ENCODE results near the gene RAB31. TPM values are rescaled to one million over a fixed set of nuclear protein-coding genes. Genes with fewer than 3 reads are reported as not detected.

Gene RAB31
- total RNA-seq, 1 donor from 2014 or later: 44.2 TPM

GRCh38 chr18:9876212-9876866 is 168.2 kb downstream of the RAB31 start:
- no peaks in the 10 kb centered on the region for H3K36me3 ChIP-seq (ENCODE audit: control insufficient read depth, insufficient read depth, low read length)
- no peak for DNase-seq (ENCODE audit: low read depth)
- no peaks in the 10 kb centered on the region for H3K27me3 ChIP-seq (ENCODE audit: control insufficient read depth, insufficient read depth, low read length)
- no peak overlapping the region for H3K4me3 ChIP-seq (ENCODE audit: low read depth, low read length)
- no peak for TF ChIP-seq CTCF (IDR thresholded peaks at IDR 0.05; ENCODE audit: insufficient read depth, low read length, poor library complexity, severe bottlenecking)

- Histone ChIP-seq H3K36me3 (ENCODE audit: control insufficient read depth, insufficient read depth, low read length) (no peaks in the 10 kb centered on the region), H3K4me3 (ENCODE audit: low read depth, low read length) (no peak overlapping the region)
These were observed 169.0 kb downstream of the RAB31 start for GRCh38 chr18:9876867-9877654.

GRCh38 chr18:9877655-9878014 is 169.5 kb downstream of the RAB31 start:
- Histone ChIP-seq H3K36me3 (ENCODE audit: control insufficient read depth, insufficient read depth, low read length) (no peaks in the 10 kb centered on the region), H3K4me3 (ENCODE audit: low read depth, low read length) (no peak overlapping the region), H3K27me3 (ENCODE audit: control insufficient read depth, insufficient read depth, low read length) (no peaks in the 10 kb centered on the region)
- no peak for TF ChIP-seq CTCF (IDR thresholded peaks at IDR 0.05; ENCODE audit: insufficient read depth, low read length, poor library complexity, severe bottlenecking)
- no peak for DNase-seq (ENCODE audit: low read depth)

More at GRCh38 chr18:9876867-9877654, 169.0 kb downstream of the RAB31 start:
- no peak for DNase-seq (ENCODE audit: low read depth)
- H3K27me3 ChIP-seq (ENCODE audit: control insufficient read depth, insufficient read depth, low read length): no peaks in the 10 kb centered on the region
- no peak for TF ChIP-seq CTCF (IDR thresholded peaks at IDR 0.05; ENCODE audit: insufficient read depth, low read length, poor library complexity, severe bottlenecking)

GRCh38 chr18:9878095-9878494 is 170.0 kb downstream of the RAB31 start:
- no peaks in the 10 kb centered on the region for H3K27me3 ChIP-seq (ENCODE audit: control insufficient read depth, insufficient read depth, low read length)
- no peak for TF ChIP-seq CTCF (IDR thresholded peaks at IDR 0.05; ENCODE audit: insufficient read depth, low read length, poor library complexity, severe bottlenecking)
- no peak for DNase-seq (ENCODE audit: low read depth)
- no peak overlapping the region for H3K4me3 ChIP-seq (ENCODE audit: low read depth, low read length)
- H3K36me3 ChIP-seq (ENCODE audit: control insufficient read depth, insufficient read depth, low read length): no peaks in the 10 kb centered on the region

- Histone ChIP-seq H3K27me3 (ENCODE audit: control insufficient read depth, insufficient read depth, low read length) (no peaks in the 10 kb centered on the region), H3K4me3 (ENCODE audit: low read depth, low read length) (no peak overlapping the region), H3K36me3 (ENCODE audit: control insufficient read depth, insufficient read depth, low read length) (no peaks in the 10 kb centered on the region)
- DNase-seq (ENCODE audit: low read depth): no peak
- no peak for TF ChIP-seq CTCF (IDR thresholded peaks at IDR 0.05; ENCODE audit: insufficient read depth, low read length, poor library complexity, severe bottlenecking)
These were observed 170.7 kb downstream of the RAB31 start for GRCh38 chr18:9878783-9879242.
